Cardiac muscle cell (in vitro differentiated cells and primary cell): ENCODE results near the gene C13orf42. TPM values are rescaled to one million over a fixed set of nuclear protein-coding genes. Genes with fewer than 3 reads are reported as not detected.
"Not testable (repeated sequence)": the region's sequence is repeated elsewhere in the genome, so short reads cannot be mapped to it uniquely, and the experiment has no call there.

Source experiments
- DNase-seq, 2 donors: peaks; one replicate each; pipeline versions ENCODE4 v3.0.0 to v3.0.0-alpha.2; 2010 to 2017; ENCODE audit warnings: low read depth in 1 of 2, low spot score in 1 of 2
- H3K27ac ChIP-seq: fragments of 200-600 bp; sonication (generic); 2 replicates; pipeline ENCODE4 v1.5.1; 2016
- H3K27me3 ChIP-seq: fragments of 200-600 bp; sonication (generic); 2 replicates; pipeline ENCODE4 v1.6.0; 2016; ENCODE audit warnings: control low read depth
- H3K36me3 ChIP-seq: fragments of 200-600 bp; sonication (generic); 2 replicates; pipeline ENCODE4 v1.5.1; 2016; ENCODE audit warnings: control low read depth
- H3K4me1 ChIP-seq: fragments of 200-600 bp; sonication (generic); 2 replicates; pipeline ENCODE4 v1.8.1; 2017; ENCODE audit warnings: low read depth, mild to moderate bottlenecking, mixed run types
- H3K4me3 ChIP-seq: fragments of 200-600 bp; sonication (generic); 2 replicates; pipeline ENCODE4 v1.5.1; 2016; ENCODE audit warnings: mild to moderate bottlenecking
- H3K9me3 ChIP-seq: fragments of 200-600 bp; sonication (generic); 2 replicates; pipeline ENCODE4 v1.5.1; 2017; ENCODE audit warnings: low read depth, mild to moderate bottlenecking, control low read depth
- CTCF ChIP-seq: IDR thresholded peaks from 2 replicates; pipeline ENCODE4 v1.5.1; 2012; ENCODE audit warnings: low read depth, mild to moderate bottlenecking, low read length
- polyA plus RNA-seq: library from polyadenylated mRNA; unstranded; fragments of >200 nt; fragmentation: Nextera tagmentation; extraction: Ambion mirVana; gene quantifications from 2 replicates; pipeline ENCODE4 v1.2.1, GENCODE V29; 2016
- total RNA-seq: library from RNA; depleted of rRNA; stranded (reverse); fragments of >200 nt; gene quantifications from 2 replicates; pipeline ENCODE4 v1.2.3, GENCODE V29; 2016

Gene C13orf42
- total and polyA plus RNA-seq, 2 experiments from 2014 or later, result not detected

- peak; percentile 25 for TF ChIP-seq CTCF
- peak in 1 of 2 donors; percentile 5 for DNase-seq
- H3K4me1 ChIP-seq, H3K4me3 ChIP-seq, H3K36me3 ChIP-seq, H3K9me3 ChIP-seq, H3K27ac ChIP-seq, H3K27me3 ChIP-seq: not testable (repeated sequence)
Observed at GRCh38 chr13:51120873-51121272, 9.8 kb upstream of the C13orf42 start.

- no peak overlapping the region for H3K27ac ChIP-seq
- no peak for TF ChIP-seq CTCF
- H3K27me3 ChIP-seq, result no peaks in the 10 kb centered on the region
- no peaks in the 10 kb centered on the region for H3K4me1 ChIP-seq
- H3K4me3 ChIP-seq, result no peak overlapping the region
- H3K9me3 ChIP-seq, result no peaks in the 10 kb centered on the region
- no peak for DNase-seq
- no peaks in the 10 kb centered on the region for H3K36me3 ChIP-seq
Observed at GRCh38 chr13:51118809-51119431, 7.8 kb upstream of the C13orf42 start.

- Histone ChIP-seq H3K36me3 (no peaks in the 10 kb centered on the region), H3K4me1 (no peaks in the 10 kb centered on the region), H3K27me3 (no peaks in the 10 kb centered on the region), H3K4me3 (no peak overlapping the region), H3K9me3 (no peaks in the 10 kb centered on the region), H3K27ac (no peak overlapping the region)
- TF ChIP-seq CTCF, result no peak
- DNase-seq, result no peak
Observed at GRCh38 chr13:51113969-51114368, 2.9 kb upstream of the C13orf42 start.

- Histone ChIP-seq H3K4me3 (no peak overlapping the region), H3K4me1 (no peaks in the 10 kb centered on the region), H3K27me3 (no peaks in the 10 kb centered on the region), H3K36me3 (no peaks in the 10 kb centered on the region), H3K27ac (no peak overlapping the region), H3K9me3 (no peaks in the 10 kb centered on the region)
- no peak for DNase-seq
- no peak for TF ChIP-seq CTCF
Observed at GRCh38 chr13:51113186-51113881, 2.3 kb upstream of the C13orf42 start.

- DNase-seq, result no peak
- no peaks in the 10 kb centered on the region for H3K9me3 ChIP-seq
Observed at GRCh38 chr13:51112771-51113170, 1.7 kb upstream of the C13orf42 start.

More at GRCh38 chr13:51112771-51113170, 1.7 kb upstream of the C13orf42 start:
- Histone ChIP-seq H3K27ac (no peak overlapping the region), H3K36me3 (no peaks in the 10 kb centered on the region), H3K4me1 (no peaks in the 10 kb centered on the region), H3K4me3 (no peak overlapping the region), H3K27me3 (no peaks in the 10 kb centered on the region)
- no peak for TF ChIP-seq CTCF
